ENCODE results near the gene CYP2W1.

GRCh38 chr7:946256-946996 is 36.6 kb upstream of the CYP2W1 start:
- TF ChIP-seq POLR2AphosphoS5 (IDR thresholded peaks at IDR 0.05; ENCODE audit: low read depth, low read length): no peak
- no peak for TF ChIP-seq POLR2A (IDR thresholded peaks at IDR 0.05; ENCODE audit: low read depth, low read length)

Data from GM12892 (cell line).